Astrocyte (in vitro differentiated cells and primary cell): ENCODE measurements around the gene TEX53. TPM values are rescaled to one million over a fixed set of nuclear protein-coding genes. Genes with fewer than 3 reads are reported as not detected.

Experiments
- DNase-seq: peaks from one replicate; pipeline ENCODE4 v3.0.0-alpha.2; 2010; ENCODE audit warnings: low read depth
- FAIRE-seq: peaks from 2 replicates; lab custom pipeline; 2011; peaks lifted over from hg19 to GRCh38; lab: Jason Lieb, UNC
- H2AFZ ChIP-seq: 2 replicates; pipeline ENCODE4 v1.6.0; 2012; ENCODE audit warnings: low read depth, low read length, inconsistent platforms
- H3K27ac ChIP-seq: 2 replicates; pipeline ENCODE4 v1.5.1; 2011; ENCODE audit warnings: low read depth, low read length, inconsistent platforms
- H3K27me3 ChIP-seq: 2 replicates; pipeline ENCODE4 v1.6.0; 2011; ENCODE audit warnings: low read length, inconsistent platforms; ENCODE audit not compliant: insufficient read depth
- H3K36me3 ChIP-seq: 2 replicates; pipeline ENCODE4 v1.5.1; 2011; ENCODE audit warnings: low read length, inconsistent platforms; ENCODE audit not compliant: insufficient read depth
- H3K4me1 ChIP-seq: 2 replicates; pipeline ENCODE4 v1.5.1; 2011; ENCODE audit warnings: low read length, inconsistent platforms; ENCODE audit not compliant: insufficient read depth
- H3K4me2 ChIP-seq: 2 replicates; pipeline ENCODE4 v1.6.0; 2012; ENCODE audit warnings: low read length, inconsistent platforms
- H3K4me3 ChIP-seq: 2 replicates; pipeline ENCODE4 v1.5.1; 2011; ENCODE audit warnings: low read depth, mild to moderate bottlenecking, low read length, inconsistent platforms; ENCODE audit not compliant: insufficient read depth
- H3K79me2 ChIP-seq: 2 replicates; pipeline ENCODE4 v1.6.0; 2012; ENCODE audit warnings: mild to moderate bottlenecking, low read length, inconsistent platforms; ENCODE audit not compliant: insufficient read depth
- H3K9ac ChIP-seq: 2 replicates; pipeline ENCODE4 v1.6.0; 2012; ENCODE audit warnings: mild to moderate bottlenecking, low read length, inconsistent platforms
- H3K9me3 ChIP-seq: 2 replicates; pipeline ENCODE4 v1.5.1; 2012; ENCODE audit warnings: low read depth, mild to moderate bottlenecking, low read length, inconsistent platforms; ENCODE audit not compliant: insufficient read depth
- H4K20me1 ChIP-seq: 2 replicates; pipeline ENCODE4 v1.6.0; 2012; ENCODE audit warnings: low read length, inconsistent platforms; ENCODE audit not compliant: insufficient read depth
- H3K27ac Mint-ChIP-seq: one replicate; pipeline ENCODE4 v1.8.0; 2021; ENCODE audit warnings: mild to moderate bottlenecking, mixed read lengths; ENCODE audit not compliant: unreplicated experiment
- H3K27me3 Mint-ChIP-seq: one replicate; pipeline ENCODE4 v1.8.0; 2021; ENCODE audit warnings: low read depth, mixed read lengths; ENCODE audit not compliant: unreplicated experiment
- H3K36me3 Mint-ChIP-seq: one replicate; pipeline ENCODE4 v1.8.0; 2021; ENCODE audit warnings: low read depth, mixed read lengths; ENCODE audit not compliant: unreplicated experiment
- H3K4me1 Mint-ChIP-seq: one replicate; pipeline ENCODE4 v1.8.0; 2021; ENCODE audit warnings: low read depth, mixed read lengths; ENCODE audit not compliant: unreplicated experiment
- H3K4me3 Mint-ChIP-seq: one replicate; pipeline ENCODE4 v1.8.0; 2021; ENCODE audit warnings: mild to moderate bottlenecking, moderate library complexity, mixed read lengths; ENCODE audit not compliant: unreplicated experiment
- H3K9me3 Mint-ChIP-seq: one replicate; pipeline ENCODE4 v1.8.0; 2021; ENCODE audit warnings: mild to moderate bottlenecking, mixed read lengths; ENCODE audit not compliant: unreplicated experiment
- EZH2 ChIP-seq: IDR thresholded peaks from 2 replicates; pipeline ENCODE4 v1.6.1; 2012; ENCODE audit warnings: mild to moderate bottlenecking, low read length, inconsistent platforms; ENCODE audit not compliant: insufficient read depth
- total RNA-seq: library from RNA; stranded (reverse); gene quantifications from 2 replicates; pipeline ENCODE4 v1.2.1, GENCODE V29; 2021
- TF ChIP-seq, protein P1 (sequence below): IDR thresholded peaks from 2 replicates; pipeline ENCODE4 v1.5.1; 2011; ENCODE audit warnings: low read depth, mild to moderate bottlenecking, inconsistent platforms, low read length, moderate library complexity; ENCODE audit not compliant: insufficient read depth

TEX53 gene
- total RNA-seq, 1 donor from 2014 or later: not detected

DNA sequence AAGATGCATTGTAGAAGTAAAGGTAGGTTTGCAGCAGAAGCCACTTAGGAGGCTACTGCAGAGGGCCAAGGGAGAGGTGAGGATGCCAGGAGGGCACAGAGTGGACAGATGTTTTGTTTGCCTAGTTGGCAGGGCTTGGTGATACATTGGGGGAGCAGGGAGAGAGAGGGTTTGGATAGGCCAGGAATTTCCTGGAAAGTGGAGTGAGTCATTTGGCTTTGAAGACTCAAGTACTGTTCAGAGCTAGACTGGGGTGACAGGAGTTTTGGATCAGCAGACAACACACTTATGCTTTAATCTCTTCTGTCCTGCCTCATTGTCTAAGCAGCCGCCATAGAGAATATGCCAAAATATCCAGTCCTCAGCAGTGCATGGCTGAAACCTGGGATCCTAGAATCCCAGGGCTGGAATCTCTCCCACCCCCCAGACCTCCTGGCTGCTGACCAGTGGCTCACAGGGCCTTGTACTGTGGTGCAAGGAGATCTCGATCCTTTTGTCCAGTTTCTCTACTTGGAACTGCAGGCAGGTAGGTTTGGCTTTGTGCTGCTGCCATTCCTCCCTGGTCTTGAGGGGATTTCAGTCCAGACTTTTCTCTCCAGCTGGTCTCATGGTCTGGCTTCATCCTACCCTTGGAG lies 35.5 kb downstream of the TEX53 start:
- FAIRE-seq: peak; percentile 75
- Mint-ChIP-seq H3K4me1 (peaks cover 25% of the 10 kb centered on the region), H3K9me3 (peaks cover 2% of the 10 kb centered on the region), H3K36me3 (peaks cover 3% of the 10 kb centered on the region), H3K4me3 (peak overlapping the region; percentile 54), H3K27me3 (no peaks in the 10 kb centered on the region), H3K27ac (peak overlapping the region; percentile 37)
- Histone ChIP-seq H3K4me2 (peak overlapping the region; percentile 69), H4K20me1 (no peaks in the 10 kb centered on the region), H3K27me3 (no peaks in the 10 kb centered on the region), H3K4me1 (peaks cover 12% of the 10 kb centered on the region), H3K9me3 (no peaks in the 10 kb centered on the region), H2AFZ (no peak overlapping the region), H3K27ac (peak overlapping the region; percentile 23), H3K79me2 (no peaks in the 10 kb centered on the region), H3K4me3 (no peak overlapping the region), H3K9ac (peak overlapping the region; percentile 43), H3K36me3 (no peaks in the 10 kb centered on the region)
- peak; percentile 92 for DNase-seq
- TF ChIP-seq EZH2: no peak
- TF ChIP-seq, protein P1, sequence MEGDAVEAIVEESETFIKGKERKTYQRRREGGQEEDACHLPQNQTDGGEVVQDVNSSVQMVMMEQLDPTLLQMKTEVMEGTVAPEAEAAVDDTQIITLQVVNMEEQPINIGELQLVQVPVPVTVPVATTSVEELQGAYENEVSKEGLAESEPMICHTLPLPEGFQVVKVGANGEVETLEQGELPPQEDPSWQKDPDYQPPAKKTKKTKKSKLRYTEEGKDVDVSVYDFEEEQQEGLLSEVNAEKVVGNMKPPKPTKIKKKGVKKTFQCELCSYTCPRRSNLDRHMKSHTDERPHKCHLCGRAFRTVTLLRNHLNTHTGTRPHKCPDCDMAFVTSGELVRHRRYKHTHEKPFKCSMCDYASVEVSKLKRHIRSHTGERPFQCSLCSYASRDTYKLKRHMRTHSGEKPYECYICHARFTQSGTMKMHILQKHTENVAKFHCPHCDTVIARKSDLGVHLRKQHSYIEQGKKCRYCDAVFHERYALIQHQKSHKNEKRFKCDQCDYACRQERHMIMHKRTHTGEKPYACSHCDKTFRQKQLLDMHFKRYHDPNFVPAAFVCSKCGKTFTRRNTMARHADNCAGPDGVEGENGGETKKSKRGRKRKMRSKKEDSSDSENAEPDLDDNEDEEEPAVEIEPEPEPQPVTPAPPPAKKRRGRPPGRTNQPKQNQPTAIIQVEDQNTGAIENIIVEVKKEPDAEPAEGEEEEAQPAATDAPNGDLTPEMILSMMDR: no peak

DNA sequence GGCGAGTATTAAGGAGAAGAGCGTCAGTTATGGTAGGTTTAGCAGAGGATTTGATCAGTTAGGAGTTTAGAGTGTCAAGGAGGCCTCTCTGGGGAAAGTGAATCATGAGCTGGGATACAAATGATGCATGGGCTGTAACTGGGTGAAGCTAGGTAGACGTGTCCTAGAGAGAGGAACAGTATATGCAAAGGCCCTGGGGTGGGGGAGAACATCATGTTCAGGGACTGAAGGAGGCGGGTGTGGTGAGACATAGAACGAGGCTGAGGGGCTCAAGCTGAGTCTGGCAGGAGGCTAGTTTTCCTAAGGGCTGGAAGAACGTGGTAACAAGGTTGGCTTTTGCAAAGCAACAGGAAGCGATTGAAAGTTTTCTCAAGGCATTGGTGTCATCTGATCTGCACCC lies 36.0 kb downstream of the TEX53 start:
- Mint-ChIP-seq H3K4me1 (peaks cover 25% of the 10 kb centered on the region), H3K27ac (peak overlapping the region; percentile 28), H3K9me3 (peaks cover 2% of the 10 kb centered on the region), H3K36me3 (peaks cover 3% of the 10 kb centered on the region), H3K4me3 (no peak overlapping the region), H3K27me3 (no peaks in the 10 kb centered on the region)
- Histone ChIP-seq H3K4me3 (no peak overlapping the region), H2AFZ (no peak overlapping the region), H3K9ac (no peak overlapping the region), H4K20me1 (no peaks in the 10 kb centered on the region), H3K4me1 (peaks cover 12% of the 10 kb centered on the region), H3K79me2 (no peaks in the 10 kb centered on the region), H3K27ac (no peak overlapping the region), H3K4me2 (peak overlapping the region; percentile 69), H3K9me3 (no peaks in the 10 kb centered on the region), H3K27me3 (no peaks in the 10 kb centered on the region), H3K36me3 (no peaks in the 10 kb centered on the region)
- DNase-seq: no peak
- TF ChIP-seq, protein P1: no peak
- TF ChIP-seq EZH2: no peak
- FAIRE-seq: no peak

DNA sequence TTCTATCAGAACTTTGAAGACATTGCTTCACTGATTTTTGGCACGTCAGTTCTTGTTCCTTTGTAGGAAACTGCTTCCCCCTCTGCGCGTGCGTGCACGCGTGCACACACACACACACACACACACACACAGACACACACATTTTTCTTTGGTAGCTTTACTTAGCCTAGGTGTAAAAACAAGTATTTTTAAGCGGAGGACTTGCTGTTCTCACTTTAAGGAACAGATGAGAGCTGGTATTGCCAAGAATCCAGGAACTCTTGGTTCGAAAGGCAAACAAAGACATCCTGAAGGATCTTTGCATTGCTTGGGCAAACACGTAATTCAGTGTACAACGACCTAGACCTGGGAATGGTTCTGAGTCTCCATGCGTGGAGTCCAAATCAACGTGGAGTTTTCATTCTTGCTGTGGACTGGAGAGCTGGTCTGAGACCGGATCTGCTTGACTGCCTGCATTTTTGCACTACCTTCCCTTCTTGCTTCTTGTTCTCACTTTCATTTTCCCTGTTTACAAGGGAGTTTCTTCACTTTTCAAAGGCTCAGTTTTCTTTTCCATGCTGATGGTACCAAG lies 38.3 kb downstream of the TEX53 start:
- Histone ChIP-seq H3K27me3 (no peaks in the 10 kb centered on the region), H3K36me3 (no peaks in the 10 kb centered on the region), H3K79me2 (peaks cover 2% of the 10 kb centered on the region), H3K4me3 (no peak overlapping the region), H3K9ac (no peak overlapping the region), H3K4me1 (peaks cover 12% of the 10 kb centered on the region), H3K4me2 (no peak overlapping the region), H3K27ac (no peak overlapping the region), H4K20me1 (no peaks in the 10 kb centered on the region), H2AFZ (no peak overlapping the region), H3K9me3 (no peaks in the 10 kb centered on the region)
- FAIRE-seq (no peak), DNase-seq (no peak)
- peaks cover 2% of the 10 kb centered on the region for H3K9me3 Mint-ChIP-seq
- no peak overlapping the region for H3K4me3 Mint-ChIP-seq
- no peaks in the 10 kb centered on the region for H3K27me3 Mint-ChIP-seq
- TF ChIP-seq EZH2: no peak
- TF ChIP-seq, protein P1: no peak
- H3K27ac Mint-ChIP-seq: no peak overlapping the region
- H3K36me3 Mint-ChIP-seq: peaks cover 6% of the 10 kb centered on the region
- peaks cover 25% of the 10 kb centered on the region for H3K4me1 Mint-ChIP-seq
